Heart left ventricle (tissue), 13 donors: ENCODE measurements around the gene PRDM15.

Experiments used
- CTCF ChIP-seq, 12 donors: fragments of 200-600 bp; sonication (generic) in 4 of 12; IDR thresholded peaks; one replicate each; pipeline versions ENCODE4 v1.5.0 to v1.8.0; 2018 to 2022; ENCODE audit warnings: antibody characterized with exemption in 12 of 12, mild to moderate bottlenecking in 5 of 12
- POLR2A ChIP-seq, 2 donors: fragments of 450-650 bp; IDR thresholded peaks; one replicate each; pipeline ENCODE4 v1.6.1; 2017; ENCODE audit warnings: antibody characterized with exemption in 2 of 2, mild to moderate bottlenecking in 2 of 2, moderate library complexity in 2 of 2
- donor health status: ischemic (EF 13 %, LVEDD 7.1; RV severe dilation, severe dysfunction).
- donor health status: DM: no; HTN: yes; CAD: no.
- donor health status: DM: no; HTN: no; CAD: no.
- donor health status: ischemic (EF 25% LVEDD 6.9; RV normal size, moderate dysfunction).
- donor health status: ischemic (EF 25% LVEDD 5.7; RV mildly dilated, moderate dysfunction).
- donor health status: ischemic (EF 35%, LVEDD 5.7; RV mildly dilated, moderate dysfunction).
- donor health status: nonischemic (EF 11% LVEDD 7.7; RV severe dilation, severe dysfunction).
- donor health status: DM: yes; HTN: yes; CAD: no.
- donor health status: PGD.
- donor health status: ischemic (EF 29% LVEDD 5.4; RV normal size, mild dysfunction).
- donor health status: nonischemic (EF 23%, LVEDD 6.1; RV moderate dilation, normal function).

DNA sequence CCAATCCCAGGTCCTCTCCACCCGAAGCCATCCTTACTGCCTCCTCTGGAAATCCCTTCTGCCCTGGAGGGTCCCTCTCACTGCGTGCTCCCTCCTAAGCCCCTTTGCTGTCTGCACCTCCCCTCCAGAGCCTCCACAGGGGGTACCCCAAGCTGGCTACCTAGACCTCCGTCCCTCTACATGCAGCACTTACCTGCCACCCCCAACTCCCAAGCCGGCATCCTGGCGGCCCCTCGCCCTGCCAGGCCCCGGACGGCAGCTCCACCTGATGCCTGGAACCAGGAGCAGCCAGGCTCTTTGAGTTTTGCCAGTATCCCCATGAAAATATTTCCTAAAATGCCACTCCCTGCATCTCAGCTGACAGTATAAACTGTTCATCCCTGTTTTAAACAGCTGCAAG is 4.1 kb downstream of the PRDM15 start:
- no peak for TF ChIP-seq CTCF (IDR thresholded peaks at IDR 0.05)
- TF ChIP-seq POLR2A (IDR thresholded peaks at IDR 0.05), result no peak
